ENCODE data around the gene TP63. TPM values are rescaled to one million over a fixed set of nuclear protein-coding genes. Genes with fewer than 3 reads are reported as not detected.
A peak's percentile ranks its signal among the peaks of the same experiment; 100 is the strongest.

The TP63 gene
- polyA plus RNA-seq, 5 donors = 0.28 to 1.1 (median 0.51) TPM

DNA sequence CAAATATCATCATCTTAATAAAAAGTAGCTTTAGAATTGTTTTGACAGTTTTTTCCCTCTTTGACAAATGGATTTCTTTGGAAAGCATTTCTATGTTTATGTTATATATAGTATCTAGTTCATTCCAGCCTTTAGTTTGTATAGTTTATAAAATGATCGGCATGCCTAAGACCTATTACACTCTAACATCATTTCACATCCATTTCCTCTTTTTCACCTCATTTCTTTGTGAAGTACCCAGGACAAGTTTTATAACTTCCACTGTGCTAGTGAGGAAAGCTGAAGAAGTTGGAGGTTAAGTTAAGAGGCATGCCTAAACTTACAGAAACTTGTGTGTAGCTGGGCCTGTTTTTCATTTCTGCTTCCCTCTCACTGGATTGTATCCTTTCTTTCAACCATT lies 178.4 kb downstream of the TP63 start:
- DNase-seq = no peak

GRCh38 chr3:189812806-189813465 lies 181.7 kb downstream of the TP63 start:
- DNase-seq = no peak

GRCh38 chr3:189813647-189814240 lies 182.6 kb downstream of the TP63 start:
- DNase-seq = no peak

GRCh38 chr3:189820365-189820720 lies 189.2 kb downstream of the TP63 start:
- no peak for DNase-seq

- no peak for DNase-seq
Observed at GRCh38 chr3:189821262-189821661, 190.1 kb downstream of the TP63 start.

DNA sequence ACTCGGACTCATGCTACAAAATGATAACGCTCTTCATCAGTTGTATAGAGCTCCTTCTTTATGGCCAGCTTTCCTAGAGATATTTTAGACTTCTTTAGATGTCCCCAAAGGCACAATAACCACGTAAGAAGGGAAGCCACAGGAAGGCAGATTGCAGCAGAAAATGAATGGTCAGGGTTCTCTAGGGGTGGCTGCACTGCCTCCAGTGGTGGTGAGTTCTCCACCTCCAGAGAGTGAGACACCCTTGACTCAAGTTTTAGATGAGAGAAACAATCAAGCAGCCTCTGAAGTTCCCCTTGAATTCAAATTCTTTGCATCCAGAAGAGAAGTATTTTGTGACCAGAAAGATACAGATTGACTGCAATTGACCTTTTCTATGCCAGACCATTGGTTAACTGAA lies 191.5 kb downstream of the TP63 start:
- DNase-seq = no peak

DNA sequence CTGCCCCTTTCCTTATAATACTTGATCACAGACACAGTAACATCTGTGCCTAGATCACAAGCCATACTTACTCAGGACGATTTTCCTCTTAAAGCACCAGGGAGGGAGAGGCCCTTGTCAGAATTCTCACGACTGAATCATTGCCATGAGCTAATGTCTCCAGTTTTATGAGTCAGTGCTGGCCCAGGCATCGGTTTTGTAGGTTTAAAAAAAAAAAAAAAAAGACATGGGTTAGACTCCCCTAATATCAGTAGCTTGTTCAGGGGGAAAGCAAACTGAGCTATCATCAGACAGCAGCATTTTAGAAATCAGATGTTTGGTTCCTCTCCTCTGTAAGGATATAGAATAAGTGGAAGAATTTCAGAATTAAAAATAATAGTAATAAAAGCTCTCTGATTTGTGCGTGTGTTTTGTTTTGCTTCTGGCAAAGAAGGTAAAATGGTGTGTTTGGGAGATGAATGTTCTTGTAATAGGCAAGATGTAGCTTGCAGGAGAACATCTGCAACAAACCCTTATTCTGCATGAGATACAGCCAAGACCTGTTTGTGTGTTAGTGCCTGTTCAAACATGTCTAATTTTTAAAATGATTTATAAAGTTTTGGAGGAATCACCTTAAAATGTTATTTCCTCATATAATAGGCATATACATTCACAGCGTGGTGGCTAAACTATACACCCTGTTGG lies 193.6 kb downstream of the TP63 start:
- no peak for DNase-seq

GRCh38 chr3:189826566-189826965 lies 195.4 kb downstream of the TP63 start:
- no peak for DNase-seq

GRCh38 chr3:189827108-189827507 lies 195.9 kb downstream of the TP63 start:
- DNase-seq = no peak

GRCh38 chr3:189830401-189830800 lies 199.2 kb downstream of the TP63 start:
- no peak for DNase-seq

- DNase-seq = no peak
Observed at GRCh38 chr3:189833266-189833665, 202.1 kb downstream of the TP63 start.

GRCh38 chr3:189833996-189834395 lies 202.8 kb downstream of the TP63 start:
- DNase-seq = no peak

DNA sequence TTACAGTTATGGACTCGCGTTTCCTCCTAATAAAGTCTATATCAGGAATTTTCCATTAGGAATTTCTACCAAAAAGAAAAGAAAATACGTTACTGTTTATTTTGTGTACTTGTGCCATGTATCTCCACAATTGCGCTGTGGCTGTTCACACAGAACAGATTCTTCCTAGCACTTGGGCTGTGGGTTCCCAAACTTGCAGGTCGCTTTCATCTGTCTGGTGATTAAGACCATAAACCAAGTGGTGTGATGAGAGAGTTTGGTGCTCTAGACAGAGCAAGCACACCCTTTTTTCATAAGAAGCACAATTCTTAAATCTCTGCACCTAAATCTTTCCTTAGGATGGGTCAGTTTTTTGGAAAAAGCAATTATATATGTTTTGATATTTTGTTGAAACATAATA lies 203.3 kb downstream of the TP63 start:
- DNase-seq = no peak

- no peak for DNase-seq
Observed at GRCh38 chr3:189836795-189837194, 205.6 kb downstream of the TP63 start.

DNA sequence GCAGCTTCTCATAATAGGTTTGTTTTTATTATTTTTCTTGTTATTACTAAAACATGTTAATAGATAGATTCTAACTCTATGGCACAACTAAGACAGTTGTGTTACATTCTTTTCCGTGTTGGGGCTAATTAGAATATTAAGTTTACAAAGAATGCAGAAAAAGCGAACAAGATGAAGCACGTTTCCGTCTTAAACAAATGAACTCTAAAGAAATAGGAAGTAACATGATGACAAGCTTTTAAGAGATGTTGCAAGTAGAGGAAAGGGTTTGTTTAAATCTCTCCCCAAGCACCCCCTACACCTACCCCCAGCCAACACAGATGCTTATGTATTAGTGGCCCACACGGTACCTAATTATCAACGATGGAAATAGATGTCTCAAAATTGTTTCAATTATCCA lies 207.1 kb downstream of the TP63 start:
- no peak for DNase-seq

DNA sequence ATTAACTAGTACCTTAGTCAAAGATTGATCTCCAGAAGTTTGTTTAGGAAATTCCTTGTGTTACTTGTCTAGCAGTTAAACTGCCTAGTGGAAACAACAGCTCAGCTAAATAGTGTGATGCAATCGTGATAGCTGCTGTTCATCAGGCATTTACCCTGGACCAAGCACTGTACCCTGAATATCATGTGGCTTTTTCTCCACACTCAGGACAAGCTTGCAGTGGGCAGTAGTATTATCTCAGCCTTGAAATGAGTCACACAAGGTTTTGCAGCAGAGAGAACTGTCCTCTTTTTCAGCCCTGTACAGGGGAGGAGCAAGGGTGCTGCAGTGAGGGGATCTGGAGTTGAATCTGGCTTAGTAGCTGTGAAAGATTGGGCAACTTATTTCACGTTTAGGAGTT lies 208.4 kb downstream of the TP63 start:
- peak; percentile 0 to 10 for DNase-seq

DNA sequence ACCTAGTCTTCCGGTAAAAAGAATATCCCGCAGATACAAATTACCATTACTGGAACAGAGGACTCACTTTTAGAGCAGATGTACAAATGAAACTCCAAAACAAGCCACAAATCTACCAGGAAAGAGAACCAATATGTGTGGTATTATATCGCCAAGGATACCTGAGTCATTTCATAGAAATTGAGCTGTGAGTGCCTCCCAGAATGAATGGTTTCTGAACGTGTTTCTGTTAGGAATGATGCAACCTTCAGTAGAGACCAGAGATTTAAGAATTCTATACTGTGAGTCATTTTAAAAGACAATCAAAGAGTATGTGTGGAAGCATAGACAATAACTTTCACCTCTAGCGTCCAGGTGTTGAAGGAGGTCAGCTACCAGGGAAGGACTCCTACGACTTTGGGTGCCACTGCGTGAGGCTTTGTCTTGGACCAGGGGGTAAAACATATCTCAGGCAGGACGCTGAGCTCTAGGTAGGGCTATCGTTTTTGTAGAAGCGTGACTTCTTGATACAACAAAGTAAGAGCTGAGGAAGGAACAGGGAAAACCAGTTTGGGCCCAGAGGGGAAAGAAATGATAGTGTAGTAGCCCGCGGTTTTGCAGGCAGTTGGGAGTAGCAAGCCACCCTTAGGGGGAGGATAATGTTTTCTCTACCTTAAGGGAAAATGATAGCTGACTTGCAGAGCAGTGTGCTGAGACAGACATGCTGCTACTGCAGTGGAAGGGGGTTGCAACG lies 210.4 kb downstream of the TP63 start:
- peak in 1 of 2 donors; percentile 0 for DNase-seq

DNA sequence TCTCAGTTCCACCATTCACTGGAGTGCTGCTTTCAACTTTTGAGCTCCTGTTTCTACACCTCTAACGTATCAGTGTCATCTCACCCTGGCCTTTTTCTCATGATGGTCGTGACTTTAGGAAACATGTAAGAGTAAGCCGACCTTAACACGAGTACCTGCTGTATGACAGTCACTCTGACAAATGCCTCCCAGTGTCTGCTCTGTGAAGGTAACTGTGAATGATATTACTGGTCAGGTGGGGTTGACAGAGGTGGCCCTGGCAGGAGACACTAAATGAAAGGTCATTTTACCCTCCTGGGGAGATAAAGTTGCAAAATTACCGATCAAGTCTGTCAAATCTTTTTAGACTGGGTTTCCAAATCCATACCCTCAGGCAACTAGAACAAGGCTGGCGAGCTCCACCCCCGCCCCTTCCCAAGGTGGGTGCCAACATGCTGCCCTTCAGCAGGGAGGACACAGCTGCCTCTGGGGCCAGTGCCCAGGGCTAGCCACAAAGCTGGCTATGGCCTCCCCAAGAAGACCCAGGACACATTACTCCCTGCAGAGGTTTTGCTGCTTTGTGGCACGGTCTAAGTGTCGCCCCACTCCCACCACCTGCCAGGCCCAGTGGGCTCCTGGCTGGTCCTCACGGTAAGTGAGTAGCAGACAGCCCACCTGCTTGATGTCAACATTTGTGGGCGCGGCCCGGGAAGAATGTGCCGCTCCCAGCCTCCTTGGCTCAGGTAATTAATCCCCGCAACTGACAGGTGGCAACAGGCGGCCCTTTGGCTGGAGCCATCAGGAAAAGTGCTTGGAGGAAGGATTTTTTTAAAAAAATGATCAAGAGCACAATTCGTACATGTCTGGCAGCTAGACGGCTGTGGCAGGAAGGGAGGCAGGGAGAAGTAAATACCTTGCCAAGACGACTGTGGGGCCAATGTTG lies 211.8 kb downstream of the TP63 start:
- no peak for DNase-seq

GRCh38 chr3:189845069-189845468 lies 213.9 kb downstream of the TP63 start:
- no peak for DNase-seq

GRCh38 chr3:189848395-189849040 lies 217.3 kb downstream of the TP63 start:
- DNase-seq = no peak

DNA sequence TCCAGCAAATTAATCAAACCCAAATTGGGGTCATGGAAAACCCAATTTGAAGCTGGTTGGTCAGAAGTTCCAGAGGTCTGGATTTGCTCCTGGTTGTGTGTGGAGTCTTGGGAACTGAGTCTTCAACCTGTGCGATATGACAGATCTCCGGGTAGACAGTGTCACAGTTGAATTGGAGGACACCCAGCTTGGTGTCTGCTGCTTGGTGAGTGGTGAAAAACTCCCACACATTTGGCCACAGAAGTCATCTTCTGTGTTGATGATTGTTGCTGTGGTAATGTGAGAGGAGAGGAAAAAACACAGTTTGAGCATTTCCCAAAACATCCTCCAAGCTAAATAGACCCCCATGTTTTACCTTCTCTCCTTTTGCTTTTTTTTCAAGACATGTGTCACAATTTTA lies 218.1 kb downstream of the TP63 start:
- no peak for DNase-seq

Measured in right lung (tissue), 5 donors.